ENCODE measurements around the gene SEL1L. TPM values are rescaled to one million over a fixed set of nuclear protein-coding genes. Genes with fewer than 3 reads are reported as not detected.

Gene SEL1L
- total RNA-seq, 1 experiment from 2014 or later: 116 TPM

DNA sequence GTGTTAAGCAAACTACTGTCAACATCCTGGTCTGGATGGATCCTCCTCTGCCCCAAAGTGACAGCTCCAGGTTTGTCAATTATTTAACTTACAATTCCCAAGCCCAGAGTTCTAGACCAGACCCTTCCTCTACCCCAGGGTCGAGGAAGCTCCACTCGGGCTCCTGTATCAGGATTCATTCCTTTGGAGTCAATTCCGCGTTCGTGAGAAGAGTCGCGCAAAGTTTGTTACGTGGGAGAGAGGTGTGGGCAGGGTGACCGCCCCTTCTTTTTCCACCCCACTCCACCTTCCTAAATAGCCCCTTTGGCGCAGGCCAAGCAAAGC, 479 bp downstream of the SEL1L start:
- peaks cover 20% of the 10 kb centered on the region for H3K4me1 Mint-ChIP-seq (ENCODE audit: low read depth, unreplicated experiment)
- no peaks in the 10 kb centered on the region for H3K27me3 Mint-ChIP-seq (ENCODE audit: insufficient read depth, unreplicated experiment)
- peaks cover 18% of the 10 kb centered on the region for H3K36me3 Mint-ChIP-seq (ENCODE audit: insufficient read depth, unreplicated experiment)
- intact Hi-C loops (cut with micrococcal nuclease; ENCODE audit: unreplicated experiment): loop anchor here (1.0 to 10.0 kb wide), 4 partner anchors 16 to 1012 kb away; partner anchors contain the start of gene GTF2A1
- no peak for DNase-seq
- peaks cover 9% of the 10 kb centered on the region for H3K9me3 Mint-ChIP-seq (ENCODE audit: unreplicated experiment)
- peak overlapping the region; percentile 51 for H3K27ac Mint-ChIP-seq (ENCODE audit: unreplicated experiment)
- Histone ChIP-seq H3K36me3 (ENCODE audit: control insufficient read depth, insufficient read depth, low read length) (no peaks in the 10 kb centered on the region; the same call in 1 of the 2 replicates), H3K27me3 (replicated peaks; ENCODE audit: control insufficient read depth, insufficient read depth, low read length) (no peaks in the 10 kb centered on the region), H3K9me3 (0 out of 2 replicates have a peak, but pooled peaks cover 4% of the 10 kb centered on the region), H3K4me3 (ENCODE audit: low read depth, low read length) (peak overlapping the region; percentile 74), H3K4me1 (peaks cover 28% of the 10 kb centered on the region)
- TF ChIP-seq, protein P1, sequence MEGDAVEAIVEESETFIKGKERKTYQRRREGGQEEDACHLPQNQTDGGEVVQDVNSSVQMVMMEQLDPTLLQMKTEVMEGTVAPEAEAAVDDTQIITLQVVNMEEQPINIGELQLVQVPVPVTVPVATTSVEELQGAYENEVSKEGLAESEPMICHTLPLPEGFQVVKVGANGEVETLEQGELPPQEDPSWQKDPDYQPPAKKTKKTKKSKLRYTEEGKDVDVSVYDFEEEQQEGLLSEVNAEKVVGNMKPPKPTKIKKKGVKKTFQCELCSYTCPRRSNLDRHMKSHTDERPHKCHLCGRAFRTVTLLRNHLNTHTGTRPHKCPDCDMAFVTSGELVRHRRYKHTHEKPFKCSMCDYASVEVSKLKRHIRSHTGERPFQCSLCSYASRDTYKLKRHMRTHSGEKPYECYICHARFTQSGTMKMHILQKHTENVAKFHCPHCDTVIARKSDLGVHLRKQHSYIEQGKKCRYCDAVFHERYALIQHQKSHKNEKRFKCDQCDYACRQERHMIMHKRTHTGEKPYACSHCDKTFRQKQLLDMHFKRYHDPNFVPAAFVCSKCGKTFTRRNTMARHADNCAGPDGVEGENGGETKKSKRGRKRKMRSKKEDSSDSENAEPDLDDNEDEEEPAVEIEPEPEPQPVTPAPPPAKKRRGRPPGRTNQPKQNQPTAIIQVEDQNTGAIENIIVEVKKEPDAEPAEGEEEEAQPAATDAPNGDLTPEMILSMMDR (IDR thresholded peaks at IDR 0.05; ENCODE audit: insufficient read depth in 1 of 2, low read depth in 1 of 2, low read length in 1 of 2, severe bottlenecking in 1 of 2, unreplicated experiment in 1 of 2): no peak
- ChIA-PET CTCF (no interaction called here), POLR2A (interaction anchor here (0.7 to 1.7 kb wide), 3 partner anchors 16 to 97 kb away, joined by 3 to 12 read pairs (median 5); no protein-coding TSS in a partner anchor)
- H3K4me3 Mint-ChIP-seq (ENCODE audit: unreplicated experiment): peak overlapping the region; percentile 93
- BruUV-seq (replicated peaks): no TSS peak

- CTCF ChIA-PET: no interaction called here
- H3K27ac Mint-ChIP-seq (ENCODE audit: unreplicated experiment): peak overlapping the region; percentile 63
Measured at GRCh38 chr14:81529391-81529790, 4.3 kb downstream of the SEL1L start.

GRCh38 chr14:81525129-81525528, 8.5 kb downstream of the SEL1L start:
- H3K9me3 Mint-ChIP-seq (ENCODE audit: unreplicated experiment): no peaks in the 10 kb centered on the region
- H3K9me3 ChIP-seq: no peaks in the 10 kb centered on the region
- H3K36me3 Mint-ChIP-seq (ENCODE audit: insufficient read depth, unreplicated experiment): peaks cover 53% of the 10 kb centered on the region
- POLR2A ChIA-PET: no interaction called here
- no peak overlapping the region for H3K4me3 Mint-ChIP-seq (ENCODE audit: unreplicated experiment)
- no peaks in the 10 kb centered on the region for H3K36me3 ChIP-seq (ENCODE audit: control insufficient read depth, insufficient read depth, low read length)
- BruUV-seq (replicated peaks): no TSS peak
- no peak overlapping the region for H3K27ac Mint-ChIP-seq (ENCODE audit: unreplicated experiment)
- TF ChIP-seq, protein P1 (IDR thresholded peaks at IDR 0.05; ENCODE audit: insufficient read depth in 1 of 2, low read depth in 1 of 2, low read length in 1 of 2, severe bottlenecking in 1 of 2, unreplicated experiment in 1 of 2): no peak
- H3K4me1 Mint-ChIP-seq (ENCODE audit: low read depth, unreplicated experiment): peaks cover 6% of the 10 kb centered on the region
- no peaks in the 10 kb centered on the region for H3K27me3 ChIP-seq (replicated peaks; ENCODE audit: control insufficient read depth, insufficient read depth, low read length)
- H3K27me3 Mint-ChIP-seq (ENCODE audit: insufficient read depth, unreplicated experiment): no peaks in the 10 kb centered on the region
- CTCF ChIA-PET: no interaction called here
- H3K4me3 ChIP-seq (ENCODE audit: low read depth, low read length): no peak overlapping the region
- intact Hi-C loops (cut with micrococcal nuclease; ENCODE audit: unreplicated experiment): no loop called here
- H3K4me1 ChIP-seq: peaks cover 15% of the 10 kb centered on the region; the same call in 1 of the 2 replicates
- DNase-seq: no peak

More at GRCh38 chr14:81529391-81529790, 4.3 kb downstream of the SEL1L start:
- H3K36me3 Mint-ChIP-seq (ENCODE audit: insufficient read depth, unreplicated experiment): peaks cover 37% of the 10 kb centered on the region
- Histone ChIP-seq H3K9me3 (no peaks in the 10 kb centered on the region), H3K36me3 (ENCODE audit: control insufficient read depth, insufficient read depth, low read length) (no peaks in the 10 kb centered on the region; the same call in 1 of the 2 replicates), H3K4me1 (no peaks in the 10 kb centered on the region), H3K4me3 (ENCODE audit: low read depth, low read length) (no peak overlapping the region), H3K27me3 (replicated peaks; ENCODE audit: control insufficient read depth, insufficient read depth, low read length) (no peaks in the 10 kb centered on the region)
- BruUV-seq (replicated peaks): no TSS peak
- no peaks in the 10 kb centered on the region for H3K27me3 Mint-ChIP-seq (ENCODE audit: insufficient read depth, unreplicated experiment)
- no peak overlapping the region for H3K4me3 Mint-ChIP-seq (ENCODE audit: unreplicated experiment)
- H3K9me3 Mint-ChIP-seq (ENCODE audit: unreplicated experiment): no peaks in the 10 kb centered on the region
- TF ChIP-seq, protein P1 (IDR thresholded peaks at IDR 0.05; ENCODE audit: insufficient read depth in 1 of 2, low read depth in 1 of 2, low read length in 1 of 2, severe bottlenecking in 1 of 2, unreplicated experiment in 1 of 2): no peak
- intact Hi-C loops (cut with micrococcal nuclease; ENCODE audit: unreplicated experiment): no loop called here
- POLR2A ChIA-PET: no interaction called here
- H3K4me1 Mint-ChIP-seq (ENCODE audit: low read depth, unreplicated experiment): peaks cover under 1% of the 10 kb centered on the region
- DNase-seq: no peak
